NCI-H446 (cell line): ENCODE data around the gene RGS17.

Experiments
- DNase-seq, 2 experiments: peaks; one replicate each; lab custom pipeline; 2025; lab: John Stamatoyannopoulos, UW

Gene RGS17

GRCh38 chr6:153083869-153084268, 47.2 kb downstream of the RGS17 start:
- no peak for DNase-seq

- DNase-seq: no peak
Measured at GRCh38 chr6:153081914-153082313, 49.2 kb downstream of the RGS17 start.

DNA sequence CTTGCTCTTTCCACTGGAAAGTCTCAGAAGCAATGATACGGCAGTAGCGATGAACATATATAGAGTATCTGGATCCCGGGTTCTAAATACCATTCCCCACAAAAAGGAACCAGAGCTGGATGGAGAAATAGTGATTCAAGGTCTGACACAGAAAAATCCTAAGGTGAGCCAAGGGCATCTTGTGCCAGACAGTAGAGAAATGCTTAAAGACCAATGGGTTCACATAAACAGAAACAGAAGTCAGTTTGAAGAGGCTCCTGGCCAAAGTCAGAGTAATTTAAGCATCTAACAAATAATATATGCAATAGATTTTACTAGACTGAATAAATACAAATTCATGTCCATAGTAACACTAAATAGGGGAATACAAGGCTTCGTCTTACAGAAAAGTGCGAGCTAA, 54.7 kb downstream of the RGS17 start:
- DNase-seq: no peak

DNA sequence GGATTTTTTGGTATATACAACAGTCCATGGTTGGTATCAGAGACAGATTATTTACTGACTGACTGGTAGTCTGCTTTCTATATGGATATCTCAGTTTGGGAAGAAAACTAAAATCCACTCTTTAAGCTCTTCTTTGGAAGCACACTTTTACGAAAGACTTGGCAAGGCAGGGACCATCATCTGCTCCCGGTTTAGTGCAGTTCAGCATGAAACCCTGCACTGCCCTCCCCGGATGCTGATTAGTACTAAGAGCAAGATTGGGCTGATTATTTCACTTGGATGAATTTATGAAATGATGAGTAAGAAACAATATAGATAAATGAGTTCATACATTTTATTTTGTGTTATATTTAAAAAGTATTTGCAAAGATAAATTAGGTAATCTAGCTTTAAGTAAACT, 56.3 kb downstream of the RGS17 start:
- DNase-seq: no peak

DNA sequence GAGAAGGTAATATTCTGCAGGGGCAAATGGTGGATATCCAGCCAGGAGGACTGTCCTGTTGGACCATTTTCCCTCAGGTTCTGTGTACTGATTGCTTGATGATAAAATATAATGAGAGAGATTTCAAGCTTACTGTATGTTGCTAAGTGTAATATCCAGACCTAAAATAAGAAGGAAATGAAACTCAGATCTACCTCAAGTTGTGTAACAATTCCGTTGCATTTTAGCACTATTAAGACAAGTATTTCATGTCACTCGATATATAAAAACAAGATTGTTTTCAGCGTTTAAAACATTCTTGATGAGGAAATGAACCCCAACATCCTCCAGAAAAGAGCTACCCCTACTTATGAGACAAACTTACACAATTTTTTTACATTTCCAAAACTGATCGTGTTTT, 57.2 kb downstream of the RGS17 start:
- DNase-seq: no peak

DNA sequence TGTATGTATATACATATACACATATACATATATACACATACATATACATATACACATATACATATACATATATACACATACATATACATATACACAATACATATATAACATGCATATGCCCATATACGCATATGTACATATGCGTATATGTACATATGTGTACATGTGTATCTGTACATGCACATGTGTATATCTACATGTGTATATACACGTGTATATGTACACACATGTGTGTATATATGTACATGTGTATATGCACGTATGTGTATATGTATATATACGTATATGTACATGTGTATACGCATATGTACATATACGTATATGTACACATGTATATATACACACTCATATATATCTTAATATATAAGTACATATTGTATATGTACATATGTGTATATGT, 60.3 kb downstream of the RGS17 start:
- DNase-seq: no peak

DNA sequence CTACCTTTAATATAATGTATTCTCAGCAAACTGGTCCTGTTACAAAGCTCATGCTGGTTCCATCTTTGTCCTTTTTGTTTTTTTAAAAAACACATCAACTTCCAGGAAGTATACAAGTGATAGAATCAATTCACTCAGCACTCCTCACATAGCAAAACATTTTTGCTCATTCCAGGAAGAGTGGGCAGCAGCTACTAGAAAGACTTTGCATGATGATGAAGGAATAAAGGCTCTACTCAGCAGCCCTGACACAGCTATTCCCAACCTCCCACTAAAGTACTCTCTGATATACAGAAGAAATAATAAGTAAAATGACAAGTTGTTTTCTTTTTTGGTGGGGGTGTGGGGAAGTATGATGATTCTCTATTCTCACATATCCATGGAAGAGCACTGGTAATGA, 61.2 kb downstream of the RGS17 start:
- no peak for DNase-seq

- DNase-seq: no peak
Measured at GRCh38 chr6:153065222-153065621, 65.9 kb downstream of the RGS17 start.

GRCh38 chr6:153063936-153064335, 67.1 kb downstream of the RGS17 start:
- DNase-seq: no peak

DNA sequence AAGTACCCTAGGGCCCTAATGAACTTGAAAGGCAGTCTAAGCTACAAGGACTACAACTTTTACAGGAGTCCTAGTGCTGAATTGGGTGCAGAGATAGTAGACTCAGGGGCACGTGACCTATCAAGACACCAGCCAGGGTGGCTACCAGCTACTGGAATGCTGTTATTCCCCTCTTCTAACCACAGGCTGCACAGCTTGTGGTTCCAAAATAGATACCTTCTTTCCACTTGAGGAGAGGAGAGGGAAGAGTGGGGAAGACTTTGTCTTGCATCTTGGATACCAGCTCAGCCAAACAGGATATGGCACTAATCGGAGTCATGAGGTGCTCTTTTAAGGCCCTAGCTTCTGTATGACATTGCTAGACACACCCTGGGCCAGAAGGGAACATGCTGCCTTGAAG, 68.6 kb downstream of the RGS17 start:
- no peak for DNase-seq

DNA sequence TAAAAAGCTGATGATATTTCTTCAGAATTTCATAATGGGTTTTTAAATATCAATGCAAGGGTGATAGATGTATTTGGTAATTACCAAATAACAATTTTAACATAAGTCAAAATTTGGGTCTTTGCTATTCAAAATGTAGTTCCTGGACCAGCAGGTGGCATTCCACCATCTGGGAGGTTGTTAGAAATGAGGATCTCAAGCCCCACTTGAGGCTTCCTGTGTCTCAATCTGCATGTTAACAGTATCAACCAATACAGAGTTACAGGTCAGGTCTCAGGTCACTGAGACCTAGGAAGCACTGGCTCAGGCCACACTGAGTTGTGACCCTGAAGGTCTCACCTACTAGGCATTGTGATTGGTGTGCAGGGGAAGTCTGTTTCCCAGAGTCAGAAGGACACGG, 71.3 kb downstream of the RGS17 start:
- no peak for DNase-seq

- no peak for DNase-seq
Measured at GRCh38 chr6:153059311-153059710, 71.8 kb downstream of the RGS17 start.

DNA sequence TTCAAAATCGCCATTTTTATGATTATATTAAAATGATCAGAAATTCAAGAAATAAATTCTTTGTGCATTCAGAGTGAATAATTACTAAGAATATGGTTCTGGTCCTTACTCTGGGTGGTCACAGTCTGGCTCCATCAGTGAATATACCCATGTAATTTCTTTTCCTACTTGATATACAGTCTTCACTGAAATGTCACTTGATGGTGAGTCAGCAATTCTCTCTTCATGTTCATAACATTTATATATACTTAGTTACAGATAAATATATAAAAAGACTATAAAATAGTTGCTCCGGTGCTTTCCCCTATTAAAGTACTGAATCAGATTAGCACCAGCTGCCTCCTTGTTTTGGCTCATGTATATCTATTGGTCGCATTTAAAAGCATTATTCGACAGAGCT, 72.2 kb downstream of the RGS17 start:
- DNase-seq: no peak

DNA sequence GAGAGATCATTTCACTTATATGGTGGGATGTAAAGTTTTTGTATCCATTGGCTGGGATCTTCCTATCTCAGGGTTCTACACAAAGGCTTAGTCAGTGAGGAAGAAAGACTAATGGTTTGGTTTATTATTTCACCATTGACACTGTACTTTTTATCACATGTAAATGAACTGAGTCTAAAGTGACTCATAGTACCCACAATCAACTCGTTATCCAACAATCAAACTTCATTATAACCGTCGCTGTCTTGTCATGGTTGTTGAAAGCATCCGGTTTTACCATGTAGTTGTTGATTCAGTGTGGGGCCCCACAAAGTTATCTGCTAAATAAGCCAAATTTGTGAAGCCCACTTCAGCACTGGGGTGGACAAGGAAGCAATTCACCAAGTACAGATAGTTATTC, 72.8 kb downstream of the RGS17 start:
- no peak for DNase-seq

GRCh38 chr6:153056308-153056707, 74.8 kb downstream of the RGS17 start:
- DNase-seq: no peak

- no peak for DNase-seq
Measured at GRCh38 chr6:153051801-153052200, 79.3 kb downstream of the RGS17 start.

GRCh38 chr6:153048631-153049030, 82.5 kb downstream of the RGS17 start:
- no peak for DNase-seq

GRCh38 chr6:153047386-153047785, 83.7 kb downstream of the RGS17 start:
- DNase-seq: no peak

GRCh38 chr6:153045271-153045670, 85.8 kb downstream of the RGS17 start:
- DNase-seq: no peak

- DNase-seq: no peak
Measured at GRCh38 chr6:153044295-153044694, 86.8 kb downstream of the RGS17 start.

- DNase-seq: no peak
Measured at GRCh38 chr6:153043719-153044118, 87.4 kb downstream of the RGS17 start.

DNA sequence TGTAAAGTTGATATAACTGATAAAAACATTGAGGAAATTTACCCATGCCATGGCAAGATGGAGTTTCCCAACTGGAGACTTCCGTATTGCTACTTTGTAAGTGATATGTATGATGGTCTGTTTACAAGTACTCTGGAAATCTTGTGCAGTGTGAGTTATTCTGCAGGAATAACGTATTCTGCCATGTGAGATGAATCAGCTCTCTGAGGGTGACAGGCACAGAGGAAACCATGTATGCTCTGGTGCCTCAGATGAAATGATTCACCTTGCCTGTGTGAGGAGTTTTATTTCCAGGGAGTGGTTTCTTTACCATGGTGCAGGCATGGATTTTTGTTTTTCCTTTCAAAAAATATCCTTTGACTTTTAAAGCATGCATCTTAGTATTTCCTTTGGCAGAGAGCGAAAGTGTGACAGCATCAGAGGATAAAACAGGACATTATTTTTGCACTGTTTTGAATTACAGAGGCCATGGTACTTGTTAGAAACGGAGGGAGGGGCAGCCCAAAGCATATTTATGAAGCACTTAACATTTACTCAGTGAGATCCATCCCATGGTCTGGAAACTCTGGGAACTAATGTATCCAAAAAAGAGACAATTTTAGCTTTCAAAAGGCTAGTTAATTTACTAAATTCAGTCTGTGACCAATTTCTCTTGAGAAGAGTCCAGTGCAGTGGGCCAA, 92.6 kb downstream of the RGS17 start:
- DNase-seq: no peak

- no peak for DNase-seq
Measured at GRCh38 chr6:153034139-153034538, 96.9 kb downstream of the RGS17 start.

DNA sequence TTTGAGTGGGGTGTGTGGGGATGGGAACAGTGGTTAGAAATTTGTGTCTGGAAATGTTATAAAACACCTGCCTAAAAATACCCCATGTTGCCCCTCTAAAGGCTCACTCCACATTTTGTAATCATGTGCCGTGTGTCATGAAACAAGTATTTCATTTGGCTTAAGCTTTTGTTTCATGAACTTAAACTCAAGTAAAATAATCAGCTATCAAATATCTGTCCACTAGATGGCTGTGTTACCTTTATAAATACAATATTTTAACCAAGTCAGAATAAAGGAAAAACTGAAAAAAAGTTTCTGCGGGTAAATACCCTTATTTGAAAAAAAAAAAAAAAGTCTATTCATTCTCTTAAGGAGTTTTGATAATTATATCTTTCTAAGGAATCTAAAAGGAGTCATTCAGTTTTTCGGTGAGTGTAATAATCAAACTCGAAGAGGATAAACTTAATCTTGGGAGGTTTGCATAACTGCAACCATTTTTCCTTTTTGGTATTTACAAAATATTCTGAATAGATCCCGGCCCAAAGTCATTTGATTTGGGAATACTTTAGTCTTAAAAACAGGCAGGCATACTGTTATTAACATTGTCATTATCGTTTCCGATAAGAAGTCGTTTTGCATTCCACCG, 98.7 kb downstream of the RGS17 start:
- no peak for DNase-seq
